GM12873 (cell line): ENCODE measurements around the gene CANT1.

ENCODE experiments used
- TF ChIP-seq, protein P1 (sequence below): IDR thresholded peaks from 2 replicates; pipeline ENCODE4 v1.5.1; 2012; ENCODE audit warnings: low read depth, mild to moderate bottlenecking, moderate library complexity, low read length, control low read depth; ENCODE audit not compliant: insufficient read depth; ENCODE audit errors: missing control alignments

The CANT1 gene

DNA sequence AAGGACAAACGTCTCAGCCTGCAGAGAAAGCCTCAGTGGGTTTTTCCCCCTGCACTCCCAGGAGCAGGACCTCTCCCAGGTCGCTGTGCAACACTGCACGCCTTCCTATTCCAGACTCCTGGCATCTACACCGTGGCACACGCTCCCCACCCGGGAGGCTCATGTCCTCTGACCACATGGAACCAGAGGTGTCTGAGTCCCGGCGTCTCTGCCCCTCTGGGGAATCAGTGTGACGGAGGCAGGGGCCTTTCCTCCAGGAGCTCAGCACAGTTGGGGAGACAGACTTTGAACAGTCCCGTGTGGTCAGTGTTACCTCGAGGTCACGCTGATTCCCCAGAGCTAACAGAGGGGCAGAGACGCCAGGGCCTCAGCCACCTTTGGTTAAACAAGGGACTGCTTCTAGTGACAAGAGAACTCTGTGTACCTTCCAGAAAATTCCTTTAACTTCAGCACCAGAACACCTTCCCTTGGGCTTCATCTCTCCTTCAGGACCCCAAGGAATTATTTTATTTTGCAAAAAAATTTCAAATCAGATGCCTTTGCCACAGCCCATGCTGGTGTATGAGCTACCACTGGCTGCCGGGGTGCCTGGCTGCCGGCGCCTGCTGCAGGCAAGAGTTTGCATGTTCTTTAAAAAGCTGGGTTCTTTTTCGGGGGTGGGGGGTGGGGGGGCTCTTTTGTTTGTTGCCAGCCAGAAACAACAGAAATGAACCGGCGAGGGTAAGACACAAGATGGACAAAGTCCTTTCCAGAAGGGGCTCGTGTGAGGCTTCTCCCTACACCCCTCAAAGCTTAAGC, 6.6 kb downstream of the CANT1 start:
- TF ChIP-seq, protein P1, sequence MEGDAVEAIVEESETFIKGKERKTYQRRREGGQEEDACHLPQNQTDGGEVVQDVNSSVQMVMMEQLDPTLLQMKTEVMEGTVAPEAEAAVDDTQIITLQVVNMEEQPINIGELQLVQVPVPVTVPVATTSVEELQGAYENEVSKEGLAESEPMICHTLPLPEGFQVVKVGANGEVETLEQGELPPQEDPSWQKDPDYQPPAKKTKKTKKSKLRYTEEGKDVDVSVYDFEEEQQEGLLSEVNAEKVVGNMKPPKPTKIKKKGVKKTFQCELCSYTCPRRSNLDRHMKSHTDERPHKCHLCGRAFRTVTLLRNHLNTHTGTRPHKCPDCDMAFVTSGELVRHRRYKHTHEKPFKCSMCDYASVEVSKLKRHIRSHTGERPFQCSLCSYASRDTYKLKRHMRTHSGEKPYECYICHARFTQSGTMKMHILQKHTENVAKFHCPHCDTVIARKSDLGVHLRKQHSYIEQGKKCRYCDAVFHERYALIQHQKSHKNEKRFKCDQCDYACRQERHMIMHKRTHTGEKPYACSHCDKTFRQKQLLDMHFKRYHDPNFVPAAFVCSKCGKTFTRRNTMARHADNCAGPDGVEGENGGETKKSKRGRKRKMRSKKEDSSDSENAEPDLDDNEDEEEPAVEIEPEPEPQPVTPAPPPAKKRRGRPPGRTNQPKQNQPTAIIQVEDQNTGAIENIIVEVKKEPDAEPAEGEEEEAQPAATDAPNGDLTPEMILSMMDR: no peak

DNA sequence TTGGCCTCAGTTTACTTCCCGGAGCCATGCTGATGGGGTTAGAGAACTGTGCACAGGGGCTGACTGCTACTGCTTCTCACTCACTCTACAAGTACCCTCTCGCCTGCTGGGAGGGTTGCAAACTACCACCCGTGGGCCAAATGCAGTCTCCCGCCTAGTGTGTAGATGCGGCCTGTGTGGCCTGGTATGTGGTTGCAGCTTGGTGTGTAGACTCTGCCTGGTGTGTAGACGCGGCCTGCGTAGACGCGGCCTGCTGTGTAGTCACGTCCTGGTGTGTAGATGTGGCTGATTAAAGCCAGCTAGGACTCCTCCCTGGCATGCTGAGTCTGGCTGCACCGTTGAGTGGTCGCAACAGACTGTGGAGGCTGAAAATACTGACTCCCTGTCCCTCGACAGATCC, 7.3 kb downstream of the CANT1 start:
- TF ChIP-seq, protein P1: no peak

DNA sequence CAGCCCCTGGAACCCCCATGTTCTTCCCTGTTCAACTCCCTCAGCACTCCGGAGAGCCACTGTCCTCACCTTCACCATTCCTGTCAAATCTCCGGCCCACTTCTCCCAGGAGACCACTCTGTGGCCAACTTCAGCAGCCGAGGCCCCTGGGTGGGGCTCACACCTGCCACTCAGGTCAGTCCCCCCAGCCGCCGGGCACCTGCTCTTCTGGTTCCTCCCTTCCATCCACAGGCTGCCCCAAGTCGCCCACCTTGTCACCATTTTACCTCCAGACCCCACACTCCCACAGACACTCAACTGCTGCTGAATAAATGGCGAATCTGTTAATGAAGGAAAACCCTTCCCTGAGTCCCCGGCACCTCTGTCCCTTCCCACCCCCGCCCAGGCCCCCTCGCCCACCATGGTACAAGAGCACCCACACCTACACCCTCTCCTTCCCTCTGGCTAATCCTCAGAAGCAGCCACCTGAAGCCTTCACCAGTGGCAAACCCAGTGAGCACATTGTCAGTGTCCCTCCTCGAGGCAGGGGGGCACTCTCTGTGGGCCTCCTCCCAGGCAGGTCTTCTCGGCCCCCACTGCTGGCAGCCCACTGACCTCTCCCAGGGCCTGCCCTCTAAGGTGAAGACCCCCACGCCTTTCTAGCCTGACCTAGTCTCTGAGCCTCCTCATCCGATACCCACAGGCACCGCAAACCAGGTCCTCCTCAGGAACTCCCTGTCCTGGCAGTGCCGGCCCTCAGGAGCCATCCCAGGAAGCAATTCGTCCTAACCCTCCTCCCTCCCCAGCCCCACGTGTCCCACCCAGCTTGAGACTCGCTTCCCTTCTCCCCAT, 8.2 kb downstream of the CANT1 start:
- TF ChIP-seq, protein P1: no peak

DNA sequence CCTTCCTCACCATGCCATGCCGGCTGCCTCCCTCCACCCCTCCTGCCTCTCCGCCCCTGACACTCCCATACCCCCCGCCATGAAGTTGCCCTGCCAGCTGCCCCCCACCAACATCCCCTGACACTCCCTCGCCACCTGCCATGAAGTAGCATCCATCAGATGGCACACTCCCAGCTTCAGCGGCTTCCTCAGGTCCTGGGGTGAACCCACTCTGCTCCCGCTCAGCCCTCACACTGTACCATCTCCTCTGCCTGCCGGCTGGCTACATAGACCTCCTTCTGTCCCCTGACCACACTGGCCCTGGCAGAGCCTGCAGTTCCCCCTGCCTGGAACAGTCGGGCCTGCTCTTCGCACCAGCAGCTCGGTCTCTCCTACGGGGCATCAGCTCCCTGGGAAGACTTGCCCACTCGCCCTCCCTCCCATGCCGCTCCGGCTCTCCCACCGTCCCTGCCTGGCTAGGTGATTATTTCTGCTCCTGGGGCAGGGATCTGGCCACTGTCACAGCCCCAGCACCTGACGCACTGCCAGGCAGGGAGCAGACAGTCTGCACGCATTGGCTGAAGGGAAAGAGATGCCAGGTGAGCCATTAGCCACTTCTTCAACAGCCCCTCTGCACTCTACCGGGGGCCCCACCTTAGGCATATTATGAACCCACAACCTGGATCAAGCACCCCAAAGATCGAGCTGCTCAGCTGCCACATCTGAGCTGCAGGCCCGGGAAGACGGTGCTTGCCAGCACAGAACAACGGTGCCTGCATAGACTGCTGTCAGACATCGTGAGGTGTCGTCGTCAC, 9.0 kb downstream of the CANT1 start:
- TF ChIP-seq, protein P1: no peak

DNA sequence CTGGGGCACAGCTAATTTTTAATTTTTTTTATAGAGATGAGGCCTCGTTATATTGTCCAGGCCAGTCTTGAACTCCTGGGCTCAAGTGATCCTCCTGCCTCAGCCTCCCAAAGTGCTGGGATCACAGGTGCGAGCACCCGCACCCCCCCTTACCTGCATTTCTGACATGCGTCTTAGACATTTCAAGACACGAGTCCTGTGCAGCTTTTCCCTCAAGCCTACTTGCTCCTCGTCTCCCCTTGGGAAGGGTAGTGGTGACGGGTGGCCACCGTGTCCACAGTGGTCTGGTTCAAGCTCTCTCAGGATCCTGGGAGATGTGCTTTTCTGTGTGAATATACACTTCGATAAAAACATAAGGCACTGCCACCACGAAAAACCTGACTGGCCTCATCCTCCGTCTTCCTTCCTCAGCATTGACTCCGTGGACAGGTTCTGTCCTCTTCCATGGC, 9.6 kb downstream of the CANT1 start:
- TF ChIP-seq, protein P1: no peak

DNA sequence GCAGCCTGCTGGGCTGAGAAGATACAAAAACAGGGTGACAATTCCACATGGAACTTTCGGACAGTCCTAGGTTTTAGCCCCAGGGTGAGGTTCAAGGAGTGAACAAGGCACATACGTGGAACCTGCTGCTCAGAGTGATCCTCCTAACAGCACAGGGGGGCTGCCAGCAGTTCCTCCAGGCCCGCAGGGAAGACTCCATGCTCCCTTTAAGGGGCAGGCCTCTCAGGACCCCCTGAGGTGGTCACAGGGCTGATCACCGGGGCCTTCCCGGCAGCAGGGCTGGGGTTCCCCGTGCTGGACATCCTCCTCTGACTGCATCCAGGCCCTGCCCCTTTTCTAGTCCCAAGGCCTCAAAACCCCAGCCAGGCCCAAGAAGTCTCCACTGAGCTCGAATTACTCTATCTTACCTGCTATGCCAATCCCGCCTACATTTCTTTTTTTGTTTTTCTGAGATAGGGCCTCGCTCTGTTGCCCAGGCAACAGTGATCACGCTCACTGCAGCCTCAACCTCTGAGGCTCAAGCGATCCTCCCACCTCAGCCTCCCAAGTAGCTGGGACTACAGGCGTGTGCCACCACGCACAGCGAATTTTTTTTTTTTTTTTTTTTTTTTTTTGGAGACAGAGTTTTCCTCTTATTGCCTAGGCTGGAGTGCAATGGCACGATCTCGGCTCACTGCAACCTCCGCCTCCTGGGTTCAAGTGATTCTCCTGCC, 10.4 kb downstream of the CANT1 start:
- TF ChIP-seq, protein P1: no peak
